IMR-90 (cell line): ENCODE data around the gene CDK5R1. TPM values are rescaled to one million over a fixed set of nuclear protein-coding genes. Genes with fewer than 3 reads are reported as not detected.

Source experiments
- ATAC-seq: fragments of 200-7000 bp; cut with Tn5 transposase; 2 replicates; pipeline ENCODE4 v1.9.1; 2020; ENCODE audit warnings: low read depth, mild to moderate bottlenecking, moderate library complexity
- BruUV-seq: library from RNA; stranded (reverse); fragments of 400-500 nt; replicated peaks from 2 replicates; lab custom pipeline; 2021; lab: Mats Ljungman, UMichigan
- CTCF ChIA-PET: fragments of 300-600 bp; formaldehyde crosslinking; extraction: SDS; loops from one replicate; lab custom pipeline; 2021; ENCODE audit warnings: antibody characterized with exemption; lab: Yijun Ruan, JAX
- POLR2A ChIA-PET: fragments of 300-600 bp; sonication (Branson Sonifier 250); formaldehyde crosslinking; loops from one replicate; lab custom pipeline; 2022; ENCODE audit warnings: antibody characterized with exemption; ENCODE audit not compliant: unreplicated experiment; lab: Charles Lee
- DNase-seq: peaks from one replicate; pipeline ENCODE4 v3.0.0; 2013
- H2AFZ ChIP-seq: replicated peaks from 2 replicates; pipeline ENCODE3; 2013; ENCODE audit warnings: low read length, mild to moderate bottlenecking; ENCODE audit not compliant: poor library complexity
- H2AK5ac ChIP-seq: 2 replicates; pipeline ENCODE4 v1.6.1; 2013; ENCODE audit warnings: low read depth, low read length, inconsistent platforms
- H2AK9ac ChIP-seq: replicated peaks from 2 replicates; pipeline ENCODE3; 2013; ENCODE audit warnings: mild to moderate bottlenecking, low read depth, low read length, moderate library complexity; ENCODE audit not compliant: poor library complexity
- H2BK120ac ChIP-seq: 2 replicates; pipeline ENCODE4 v1.6.1; 2013; ENCODE audit warnings: low read depth, low read length, inconsistent platforms
- H2BK15ac ChIP-seq: 3 replicates; pipeline ENCODE4 v1.6.1; 2013; ENCODE audit warnings: low read depth, low read length, inconsistent platforms
- H2BK20ac ChIP-seq: 2 replicates; pipeline ENCODE4 v1.6.1; 2013; ENCODE audit warnings: low read depth, mild to moderate bottlenecking, inconsistent platforms, low read length, moderate library complexity
- H2BK5ac ChIP-seq: 2 replicates; pipeline ENCODE4 v1.6.1; 2013; ENCODE audit warnings: mild to moderate bottlenecking, low read depth, low read length, inconsistent platforms; ENCODE audit not compliant: poor library complexity, severe bottlenecking
- H3K14ac ChIP-seq: replicated peaks from 2 replicates; pipeline ENCODE4 v1.6.1; 2013; ENCODE audit warnings: low read depth, low read length, inconsistent platforms
- H3K18ac ChIP-seq: 2 replicates; pipeline ENCODE4 v1.6.1; 2013; ENCODE audit warnings: low read depth, low read length, control low read depth
- H3K23ac ChIP-seq: 2 replicates; pipeline ENCODE4 v1.6.1; 2013; ENCODE audit warnings: low read depth, low read length, inconsistent platforms
- H3K27ac ChIP-seq: 2 replicates; pipeline ENCODE4 v1.5.1; 2013; ENCODE audit warnings: mild to moderate bottlenecking, control low read depth, low read length; ENCODE audit not compliant: insufficient read depth
- H3K27me3 ChIP-seq: 2 replicates; pipeline ENCODE4 v1.6.1; 2013; ENCODE audit warnings: low read length; ENCODE audit not compliant: control insufficient read depth, insufficient read depth
- H3K36me3 ChIP-seq: 2 replicates; pipeline ENCODE4 v1.6.1; 2013; ENCODE audit warnings: low read length, mixed read lengths; ENCODE audit not compliant: control insufficient read depth, insufficient read depth
- H3K4ac ChIP-seq: 2 replicates; pipeline ENCODE4 v1.6.1; 2013; ENCODE audit warnings: low read depth, low read length, inconsistent platforms
- H3K4me1 ChIP-seq: 2 replicates; pipeline ENCODE4 v1.6.1; 2013; ENCODE audit warnings: low read length, mixed read lengths; ENCODE audit not compliant: control insufficient read depth, insufficient read depth
- H3K4me2 ChIP-seq: 2 replicates; pipeline ENCODE4 v1.6.1; 2013; ENCODE audit warnings: low read depth, mild to moderate bottlenecking, control low read depth, low read length, moderate library complexity
- H3K4me3 ChIP-seq: 2 replicates; pipeline ENCODE4 v1.5.1; 2013; ENCODE audit warnings: low read depth, mild to moderate bottlenecking, control low read depth, low read length, moderate library complexity; ENCODE audit not compliant: insufficient read depth
- H3K56ac ChIP-seq: 2 replicates; pipeline ENCODE4 v1.6.1; 2013; ENCODE audit warnings: low read length, inconsistent platforms; ENCODE audit not compliant: insufficient read depth; ENCODE audit errors: extremely low read depth
- H3K79me1 ChIP-seq, 2 experiments: 2 replicates each; pipeline ENCODE4 v1.6.1; 2013; ENCODE audit warnings: low read length in 2 of 2, inconsistent platforms in 1 of 2, low read depth in 1 of 2
- H3K9ac ChIP-seq: 2 replicates; pipeline ENCODE4 v1.6.1; 2013; ENCODE audit warnings: low read depth, low read length, control low read depth
- H3K9me1 ChIP-seq: 2 replicates; pipeline ENCODE4 v1.6.1; 2013; ENCODE audit warnings: low read length, inconsistent platforms; ENCODE audit not compliant: insufficient read depth
- H3K9me3 ChIP-seq: 2 replicates; pipeline ENCODE4 v1.6.1; 2013; ENCODE audit warnings: low read length; ENCODE audit not compliant: control insufficient read depth, insufficient read depth
- H4K20me1 ChIP-seq: 2 replicates; pipeline ENCODE4 v1.6.1; 2013; ENCODE audit warnings: low read length, inconsistent platforms; ENCODE audit not compliant: insufficient read depth
- H4K5ac ChIP-seq: 2 replicates; pipeline ENCODE4 v1.6.1; 2013; ENCODE audit warnings: mild to moderate bottlenecking, low read depth, low read length, control low read depth
- H4K8ac ChIP-seq, 2 experiments: 2 replicates each; pipeline ENCODE4 v1.6.1; 2013; ENCODE audit warnings: low read depth in 2 of 2, low read length in 2 of 2, control low read depth in 1 of 2, inconsistent platforms in 1 of 2
- H4K91ac ChIP-seq: 2 replicates; pipeline ENCODE4 v1.6.1; 2013; ENCODE audit warnings: low read depth, low read length, inconsistent platforms; ENCODE audit not compliant: insufficient read depth
- BHLHE40 ChIP-seq: fragments of 150-350 bp; IDR thresholded peaks from 2 replicates; pipeline ENCODE4 v1.6.1; 2016; ENCODE audit warnings: mild to moderate bottlenecking, low read depth, low read length
- CEBPB ChIP-seq: IDR thresholded peaks from 2 replicates; pipeline ENCODE4 v1.6.1; 2012; ENCODE audit warnings: low read depth, low read length, improper control_type of control experiment
- CHD1 ChIP-seq: IDR thresholded peaks from 2 replicates; pipeline ENCODE4 v1.6.1; 2012; ENCODE audit warnings: low read depth, low read length, improper control_type of control experiment
- ELK1 ChIP-seq: fragments of 150-350 bp; IDR thresholded peaks from 2 replicates; pipeline ENCODE4 v1.6.1; 2016; ENCODE audit warnings: low read depth, mild to moderate bottlenecking, low read length, moderate library complexity, borderline replicate concordance
- FOS ChIP-seq: fragments of 150-350 bp; IDR thresholded peaks from 2 replicates; pipeline ENCODE4 v1.6.1; 2016; ENCODE audit warnings: low read depth, low read length
- MAFK ChIP-seq: IDR thresholded peaks from 2 replicates; pipeline ENCODE4 v1.6.1; 2012; ENCODE audit warnings: low read depth, low read length, improper control_type of control experiment
- MAZ ChIP-seq: IDR thresholded peaks from 2 replicates; pipeline ENCODE4 v1.6.1; 2012; ENCODE audit warnings: low read depth, mild to moderate bottlenecking, low read length, improper control_type of control experiment, moderate library complexity, borderline replicate concordance
- MXI1 ChIP-seq: IDR thresholded peaks from 2 replicates; pipeline ENCODE4 v1.6.1; 2012; ENCODE audit warnings: low read depth, mild to moderate bottlenecking, low read length, moderate library complexity, borderline replicate concordance
- NFE2L2 ChIP-seq: fragments of 150-350 bp; IDR thresholded peaks from 2 replicates; pipeline ENCODE4 v1.6.1; 2016; ENCODE audit warnings: low read depth, mild to moderate bottlenecking, low read length
- POLR2A ChIP-seq: IDR thresholded peaks from 2 replicates; pipeline ENCODE4 v1.6.1; 2012; ENCODE audit warnings: mild to moderate bottlenecking, low read depth, low read length
- RAD21 ChIP-seq: IDR thresholded peaks from 2 replicates; pipeline ENCODE4 v1.6.1; 2012; ENCODE audit warnings: low read length, improper control_type of control experiment
- RCOR1 ChIP-seq: IDR thresholded peaks from 2 replicates; pipeline ENCODE4 v1.6.1; 2012; ENCODE audit warnings: mild to moderate bottlenecking, low read length, improper control_type of control experiment; ENCODE audit not compliant: insufficient replicate concordance
- SMC3 ChIP-seq: fragments of 150-350 bp; IDR thresholded peaks from 2 replicates; pipeline ENCODE4 v1.6.1; 2016; ENCODE audit warnings: low read depth, mild to moderate bottlenecking, antibody characterized with exemption, low read length, moderate library complexity
- WGBS, 2 experiments: methylation state at CpG; one replicate each; pipeline versions ENCODE4 v1.1.5 to v1.1.7; 2013; ENCODE audit warnings: missing lambda C conversion rate in 2 of 2; ENCODE audit not compliant: insufficient read length in 1 of 2; ENCODE audit errors: extremely low coverage in 2 of 2; 5-methylcytosine and 5-hydroxymethylcytosine counted together
- dilution Hi-C: fragments of 300-500 bp; cut with HindIII; formaldehyde crosslinking; loops from one replicate; pipeline ENCODE4 v1.14.3; 2018; ENCODE audit warnings: low sequenced_read_pairs; ENCODE audit not compliant: unreplicated experiment
- in situ Hi-C: fragments of 300-500 bp; cut with MboI; formaldehyde crosslinking; loops from 3 replicates; pipeline ENCODE4 v1.14.3; 2019; ENCODE audit warnings: low sequenced_read_pairs, inconsistent platforms, mixed read lengths
- intact Hi-C: fragments of 100-400 bp; cut with micrococcal nuclease; formaldehyde crosslinking; loops from 2 replicates; pipeline ENCODE4 v1.10.0; 2022
- polyA plus RNA-seq, 3 experiments: library from polyadenylated mRNA; depleted of rRNA; stranded (reverse); fragments of >200 nt; gene quantifications; 2 replicates each; pipeline ENCODE4 v1.2.3, GENCODE V29; 2012; ENCODE audit warnings: low replicate concordance in 1 of 3
- total RNA-seq: library from RNA; depleted of rRNA; stranded (reverse); fragments of >200 nt; gene quantifications from 2 replicates; pipeline ENCODE4 v1.2.3, GENCODE V29; 2012
- TF ChIP-seq, protein P1 (sequence below): conservative IDR thresholded peaks from 2 replicates; pipeline ENCODE4 v1.5.1; 2012; ENCODE audit warnings: mild to moderate bottlenecking, low read depth, low read length, improper control_type of control experiment
- TF ChIP-seq, protein P2 (sequence below): fragments of 150-350 bp; IDR thresholded peaks from 2 replicates; pipeline ENCODE4 v1.6.1; 2017; ENCODE audit warnings: mild to moderate bottlenecking, antibody characterized with exemption, low read length, low read depth

CDK5R1 gene
- total and polyA plus RNA-seq, 2 of the 4 experiments (the other 2 are of a cell fraction) = 0.36 to 0.74 TPM

DNA sequence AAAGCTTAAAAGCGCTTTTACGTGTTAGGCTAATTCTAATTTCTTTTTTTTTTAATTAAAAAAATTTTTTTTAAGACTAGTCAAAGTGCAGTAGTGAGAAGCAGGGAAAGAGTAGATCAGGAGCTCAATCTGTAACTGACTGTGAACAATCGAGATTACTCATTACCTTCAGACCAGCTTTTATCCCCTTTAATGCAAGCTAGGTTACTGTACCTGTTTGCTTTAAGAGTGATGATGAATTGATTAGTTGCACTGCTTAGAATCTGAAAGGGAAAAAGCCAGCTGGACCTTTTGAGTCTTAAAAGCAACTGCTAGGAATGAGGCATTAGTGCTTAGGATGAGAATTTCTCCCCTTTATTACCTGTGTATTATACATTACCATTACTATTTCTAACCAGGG, 23.5 kb upstream of the CDK5R1 start:
- Histone ChIP-seq H3K9ac (no peak overlapping the region), H4K91ac (no peak overlapping the region), H3K36me3 (peaks cover 35% of the 10 kb centered on the region), H3K56ac (no peak overlapping the region), H3K27me3 (no peaks in the 10 kb centered on the region), H3K14ac (no peak overlapping the region), H3K18ac (no peak overlapping the region), H3K23ac (no peak overlapping the region), H3K4ac (no peak overlapping the region), H2BK20ac (no peak overlapping the region), H4K20me1 (peaks cover 37% of the 10 kb centered on the region), H3K4me2 (no peak overlapping the region), H2AK9ac (no peak overlapping the region), H2BK5ac (no peak overlapping the region), H3K79me1 (peaks cover 35 to 37% of the 10 kb centered on the region in 2 experiments), H2AK5ac (no peak overlapping the region), H3K9me3 (no peaks in the 10 kb centered on the region), H4K8ac (no peak overlapping the region), H2BK120ac (no peak overlapping the region), H3K4me1 (peaks cover 1% of the 10 kb centered on the region; the same call in 1 of the 2 replicates), H3K9me1 (no peaks in the 10 kb centered on the region), H3K4me3 (no peak overlapping the region), H2AFZ (no peak overlapping the region), H2BK15ac (no peak overlapping the region), H4K5ac (no peak overlapping the region), H3K27ac (no peak overlapping the region)
- no CpG with 5 or more reads among the region's 3 CpGs for WGBS, 2 experiments
- dilution Hi-C loops = no loop called here
- intact Hi-C loops = no loop called here
- CTCF ChIA-PET = interaction anchor here (1.0 to 1.2 kb wide), 3 partner anchors 9 to 298 kb away, joined by 3 to 4 read pairs (median 3); no protein-coding TSS in a partner anchor
- TF ChIP-seq MAFK (no peak), FOS (no peak), CHD1 (no peak), RAD21 (no peak), NFE2L2 (no peak), MXI1 (no peak), BHLHE40 (no peak), MAZ (no peak), SMC3 (no peak), RCOR1 (no peak), ELK1 (no peak), POLR2A (no peak), CEBPB (no peak)
- TF ChIP-seq, protein P1, sequence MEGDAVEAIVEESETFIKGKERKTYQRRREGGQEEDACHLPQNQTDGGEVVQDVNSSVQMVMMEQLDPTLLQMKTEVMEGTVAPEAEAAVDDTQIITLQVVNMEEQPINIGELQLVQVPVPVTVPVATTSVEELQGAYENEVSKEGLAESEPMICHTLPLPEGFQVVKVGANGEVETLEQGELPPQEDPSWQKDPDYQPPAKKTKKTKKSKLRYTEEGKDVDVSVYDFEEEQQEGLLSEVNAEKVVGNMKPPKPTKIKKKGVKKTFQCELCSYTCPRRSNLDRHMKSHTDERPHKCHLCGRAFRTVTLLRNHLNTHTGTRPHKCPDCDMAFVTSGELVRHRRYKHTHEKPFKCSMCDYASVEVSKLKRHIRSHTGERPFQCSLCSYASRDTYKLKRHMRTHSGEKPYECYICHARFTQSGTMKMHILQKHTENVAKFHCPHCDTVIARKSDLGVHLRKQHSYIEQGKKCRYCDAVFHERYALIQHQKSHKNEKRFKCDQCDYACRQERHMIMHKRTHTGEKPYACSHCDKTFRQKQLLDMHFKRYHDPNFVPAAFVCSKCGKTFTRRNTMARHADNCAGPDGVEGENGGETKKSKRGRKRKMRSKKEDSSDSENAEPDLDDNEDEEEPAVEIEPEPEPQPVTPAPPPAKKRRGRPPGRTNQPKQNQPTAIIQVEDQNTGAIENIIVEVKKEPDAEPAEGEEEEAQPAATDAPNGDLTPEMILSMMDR = no peak
- TF ChIP-seq, protein P2, sequence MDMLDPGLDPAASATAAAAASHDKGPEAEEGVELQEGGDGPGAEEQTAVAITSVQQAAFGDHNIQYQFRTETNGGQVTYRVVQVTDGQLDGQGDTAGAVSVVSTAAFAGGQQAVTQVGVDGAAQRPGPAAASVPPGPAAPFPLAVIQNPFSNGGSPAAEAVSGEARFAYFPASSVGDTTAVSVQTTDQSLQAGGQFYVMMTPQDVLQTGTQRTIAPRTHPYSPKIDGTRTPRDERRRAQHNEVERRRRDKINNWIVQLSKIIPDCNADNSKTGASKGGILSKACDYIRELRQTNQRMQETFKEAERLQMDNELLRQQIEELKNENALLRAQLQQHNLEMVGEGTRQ = no peak
- no TSS peak for BruUV-seq
- POLR2A ChIA-PET = no interaction called here
- in situ Hi-C loops = no loop called here
- ATAC-seq (no peak), DNase-seq (no peak)
